Stimulated activated CD4-positive, alpha-beta T cell treated with anti-CD3 and anti-CD28 coated beads, Interleukin-1b, Interleukin-23, amount 100 ng/mL, for 24 hours (primary cell): ENCODE measurements around the gene ARID3A.

Source experiments
- DNase-seq, 4 experiments: peaks; one replicate each; pipeline ENCODE4 v3.0.0-alpha.2; 2020; ENCODE audit warnings: low read depth in 4 of 4, low spot score in 1 of 4

Gene ARID3A

GRCh38 chr19:984165-984967, 58.5 kb downstream of the ARID3A start, which contains the start of gene WDR18:
Gene WDR18, plus strand, starts transcription at chr19:984345. Its CDS starts 9 bp downstream, at chr19:984354.
- DNase-seq, result peak; percentile 77 to 90 (median 87)

DNA sequence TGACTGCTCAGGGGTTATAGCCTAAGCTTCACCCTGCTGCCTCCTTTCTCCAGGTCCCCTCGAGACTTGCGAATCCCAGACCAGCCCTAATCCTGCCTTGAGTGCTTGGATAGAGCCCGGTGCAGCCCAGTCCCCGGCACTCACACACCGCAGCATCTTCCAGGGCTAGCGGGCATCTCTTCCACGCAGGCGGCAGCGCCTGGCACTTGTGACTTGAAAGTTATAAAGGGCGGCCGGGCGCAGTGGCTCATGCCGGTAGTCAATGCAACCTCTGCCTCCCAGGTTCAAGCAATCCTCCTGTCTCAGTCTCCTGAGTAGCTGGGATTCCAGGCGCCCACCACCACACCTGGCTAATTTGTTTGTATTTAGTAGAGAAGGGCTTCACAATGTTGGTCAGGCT, 60.2 kb downstream of the ARID3A start:
- DNase-seq, result no peak

GRCh38 chr19:988081-988480, 62.2 kb downstream of the ARID3A start:
- DNase-seq, result no peak

DNA sequence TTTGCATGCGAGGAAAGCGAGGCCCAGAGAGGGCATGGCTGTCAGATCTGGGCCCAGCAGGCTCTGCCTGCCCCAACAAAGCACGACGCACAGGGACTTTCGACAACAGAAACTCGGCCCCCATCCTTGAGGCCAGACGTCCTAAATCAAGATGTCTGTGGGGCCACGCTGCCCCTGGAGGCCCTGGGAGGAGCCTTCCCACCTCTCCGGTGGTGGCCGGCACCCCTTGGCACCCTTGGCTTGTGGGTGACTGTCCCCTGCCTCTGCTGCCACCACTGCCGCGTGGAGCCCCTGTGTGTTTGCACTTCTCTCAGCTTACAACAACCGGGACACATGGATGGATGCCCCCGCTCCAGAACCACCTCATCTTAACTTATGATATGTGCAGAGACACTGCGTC, 62.7 kb downstream of the ARID3A start:
- no peak for DNase-seq

DNA sequence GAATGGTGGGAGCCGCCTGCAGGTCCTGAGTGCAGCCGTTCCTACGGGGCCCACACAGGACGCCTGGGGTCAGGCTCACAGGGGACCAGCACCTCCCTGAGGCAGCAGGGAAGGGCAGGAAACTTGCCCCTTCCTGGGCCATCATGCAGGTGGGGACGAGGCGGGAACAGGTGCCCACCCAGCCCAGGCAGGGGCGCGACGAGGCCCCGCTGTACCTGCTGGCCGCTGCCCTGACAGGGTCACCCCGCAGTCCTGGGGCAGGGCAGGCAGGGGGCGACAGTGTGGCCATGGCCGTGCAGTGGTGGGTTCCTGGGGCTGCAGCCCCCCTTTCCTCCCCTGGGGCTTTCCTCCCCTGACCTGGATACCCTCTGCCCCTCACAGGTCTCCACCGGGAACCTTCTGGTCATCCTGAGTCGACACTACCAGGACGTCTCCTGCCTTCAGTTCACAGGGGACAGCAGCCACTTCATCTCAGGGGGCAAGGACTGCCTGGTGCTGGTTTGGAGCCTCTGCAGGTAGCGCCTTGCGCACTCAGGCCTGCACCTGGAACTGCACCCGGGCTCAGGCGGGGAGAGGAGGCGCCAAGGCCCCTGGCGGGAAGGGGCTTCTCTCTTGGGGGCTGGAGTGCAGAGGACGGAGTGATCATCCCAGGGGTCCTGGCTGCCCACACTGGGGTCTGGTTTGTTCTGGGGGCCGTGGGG, 63.7 kb downstream of the ARID3A start:
- no peak for DNase-seq

- no peak for DNase-seq
Observed at GRCh38 chr19:990119-990571, 64.3 kb downstream of the ARID3A start.

GRCh38 chr19:990746-991145, 64.9 kb downstream of the ARID3A start:
- DNase-seq, result no peak

GRCh38 chr19:991174-991931, 65.5 kb downstream of the ARID3A start:
- peak in 3 of 4 experiments; percentile 44 to 59 (median 58) for DNase-seq

GRCh38 chr19:991932-992669, 66.3 kb downstream of the ARID3A start:
- DNase-seq, result no peak

GRCh38 chr19:992670-993055, 66.8 kb downstream of the ARID3A start:
- DNase-seq, result no peak

- no peak for DNase-seq
Observed at GRCh38 chr19:993361-993830, 67.6 kb downstream of the ARID3A start.

DNA sequence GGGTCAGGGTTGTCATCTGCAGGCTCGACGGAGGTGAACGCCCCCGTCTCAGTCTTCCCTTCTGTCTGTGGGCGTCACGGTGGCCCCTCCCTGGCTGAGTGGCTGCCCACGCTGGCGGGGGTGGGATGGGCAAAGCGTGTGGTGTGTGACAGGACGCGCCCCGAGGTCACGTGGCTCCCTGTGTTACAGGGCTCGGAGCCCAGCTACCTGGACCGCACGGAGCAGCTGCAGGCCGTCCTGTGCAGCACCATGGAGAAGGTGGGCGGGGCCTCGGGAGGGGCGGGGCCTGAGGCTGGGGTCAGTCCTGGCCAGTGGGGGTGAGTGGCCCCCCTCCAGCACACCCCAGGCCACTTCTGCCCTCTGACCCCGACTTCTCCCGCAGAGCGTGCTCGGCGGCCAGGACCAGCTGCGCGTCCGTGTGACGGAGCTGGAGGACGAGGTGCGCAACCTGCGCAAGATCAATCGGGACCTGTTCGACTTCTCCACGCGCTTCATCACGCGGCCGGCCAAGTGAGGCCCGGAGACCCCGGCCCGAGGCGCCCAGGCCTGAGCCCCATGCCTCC, 68.1 kb downstream of the ARID3A start:
- DNase-seq, result no peak

GRCh38 chr19:994516-994915, 68.7 kb downstream of the ARID3A start:
- no peak for DNase-seq

- DNase-seq, result no peak
Observed at GRCh38 chr19:995051-995827, 69.4 kb downstream of the ARID3A start.

DNA sequence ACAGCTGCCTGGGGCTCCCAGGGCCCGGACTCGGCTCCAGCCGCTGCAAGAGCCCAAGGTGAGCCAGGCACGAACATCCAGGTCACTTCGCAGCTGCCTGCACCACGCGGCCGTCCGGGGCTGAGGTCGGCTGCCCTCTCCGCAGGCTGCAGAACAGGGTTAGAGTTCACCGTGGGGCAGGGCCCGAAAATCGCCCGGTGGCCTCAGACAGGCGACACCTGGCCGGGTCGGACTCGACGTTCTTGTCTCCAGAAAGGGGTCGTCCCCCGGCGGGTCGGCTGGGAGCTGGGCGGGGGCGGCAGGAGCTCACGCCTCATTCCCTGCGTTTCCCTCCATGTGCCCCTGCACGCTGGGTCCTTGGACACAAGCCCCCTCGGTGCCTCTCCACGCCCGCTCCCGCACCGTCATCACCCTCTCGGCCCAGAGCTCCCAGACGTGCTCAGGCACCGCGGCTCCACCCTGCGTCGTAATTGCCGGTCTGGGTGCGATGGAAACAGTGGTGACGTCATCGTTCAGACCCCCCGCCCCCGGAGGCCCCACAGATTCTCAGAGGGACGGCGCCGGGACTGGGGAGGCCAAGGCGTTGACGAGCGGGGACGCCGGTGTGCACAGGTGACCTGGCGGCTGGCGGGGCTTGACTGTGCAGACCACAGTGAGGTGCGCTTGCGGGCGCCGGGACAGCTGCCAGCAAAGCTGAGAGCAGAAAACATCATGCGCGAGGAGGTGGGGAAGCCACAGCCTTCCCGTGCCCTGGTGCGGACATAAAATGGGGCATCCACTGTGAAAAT, 70.4 kb downstream of the ARID3A start:
- peak in 2 of 4 experiments; percentile 34 to 54 for DNase-seq

DNA sequence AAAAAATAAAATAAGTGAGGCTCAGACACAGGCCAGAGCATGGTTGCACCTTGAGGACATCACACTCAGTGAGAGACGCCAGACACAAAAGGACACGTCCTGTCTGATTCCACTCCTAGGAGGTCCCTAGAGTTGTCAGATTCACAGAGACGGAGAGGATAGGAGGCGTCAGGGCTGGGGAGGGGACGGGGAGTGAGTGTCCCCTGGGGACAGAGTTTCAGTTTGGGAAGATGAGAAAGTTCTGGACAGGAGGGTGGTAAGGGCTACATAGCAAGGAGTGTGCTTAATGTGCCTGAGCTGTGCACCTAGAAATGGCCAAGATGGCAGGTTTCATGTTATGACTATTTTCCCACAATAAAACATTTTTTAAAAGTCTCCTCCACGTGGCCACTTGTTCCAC, 72.2 kb downstream of the ARID3A start:
- no peak for DNase-seq

DNA sequence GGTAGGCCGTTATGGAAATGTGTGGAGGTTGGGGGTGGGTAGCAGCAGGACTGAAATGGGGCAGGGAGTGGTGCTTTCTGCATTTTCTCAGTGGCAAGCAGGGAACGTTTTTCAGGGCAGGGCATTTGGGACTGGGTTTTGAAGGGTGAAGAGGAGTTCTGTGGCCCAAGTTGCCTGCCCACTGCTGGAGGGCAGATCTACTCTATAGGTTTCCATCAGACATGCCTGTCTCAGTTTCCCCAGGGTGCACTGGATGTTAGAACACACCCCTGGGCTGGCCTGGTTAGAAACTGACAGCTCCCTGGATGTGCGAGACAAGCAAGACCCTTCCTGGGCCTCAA, 73.5 kb downstream of the ARID3A start:
- DNase-seq, result no peak

DNA sequence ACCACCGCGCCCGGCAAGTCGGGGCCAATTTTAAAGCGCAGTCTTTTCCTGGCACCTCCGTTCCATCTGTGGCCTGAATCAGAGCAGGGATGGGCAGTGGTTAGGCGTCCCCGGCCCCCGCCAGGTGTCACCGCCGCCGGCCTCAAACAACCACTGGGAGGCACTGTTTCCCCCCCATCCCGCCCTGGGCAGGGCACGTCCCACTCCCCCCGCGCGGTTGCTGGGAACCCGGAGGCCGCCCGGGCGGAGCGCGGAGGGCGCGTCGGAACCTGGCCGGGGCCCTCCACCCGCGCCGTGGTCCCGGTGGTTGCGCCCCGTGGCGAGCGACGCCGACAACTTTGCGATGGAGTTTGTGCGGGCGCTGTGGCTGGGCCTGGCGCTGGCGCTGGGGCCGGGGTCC, 74.3 kb downstream of the ARID3A start, which contains the start of gene GRIN3B:
Gene GRIN3B (plus strand): TSS at position 325 of the 400 bp plus-strand sequence. CDS start 19 bp downstream, at position 344.
- peak in 2 of 4 experiments; percentile 42 to 69 for DNase-seq
